Adrenal gland (tissue), 12 donors: Measurements from ENCODE around the gene ERC2. TPM values are rescaled to one million over a fixed set of nuclear protein-coding genes. Genes with fewer than 3 reads are reported as not detected.

ENCODE experiments used
- DNase-seq, 7 donors: peaks; one replicate each; pipeline ENCODE4 v3.0.0-alpha.2; 2019 to 2020
- H3K27ac ChIP-seq, 5 donors: fragments of 200-600 bp; sonication (generic) in 4 of 5; 1 replicate in 3 of 5; 2 replicates in 2 of 5; pipeline versions ENCODE4 v1.5.1 to v1.8.0; 2016 to 2020; ENCODE audit warnings: mild to moderate bottlenecking in 1 of 5
- H3K27me3 ChIP-seq: fragments of 200-600 bp; 2 replicates; pipeline ENCODE4 v1.8.0; 2021
- H3K36me3 ChIP-seq, 2 donors: fragments of 200-600 bp; replicated peaks in 1 of 2; 1 replicate in 1 of 2; 2 replicates in 1 of 2; pipeline versions ENCODE4 v1.5.1 to v1.8.0; 2018 to 2022
- H3K4me1 ChIP-seq, 2 donors: fragments of 200-600 bp; replicated peaks in 1 of 2; 1 replicate in 1 of 2; 2 replicates in 1 of 2; pipeline versions ENCODE4 v1.5.1 to v1.8.0; 2018 to 2021
- H3K4me3 ChIP-seq, 4 donors: fragments of 200-600 bp; sonication (generic) in 3 of 4; one replicate each; pipeline ENCODE4 v1.5.1; 2016 to 2018
- H3K9me3 ChIP-seq, 3 donors: fragments of 200-600 bp; sonication (generic) in 1 of 3; replicated peaks in 1 of 3; 1 replicate in 2 of 3; 2 replicates in 1 of 3; pipeline versions ENCODE4 v1.5.1 to v1.8.0; 2016 to 2021
- POLR2A ChIP-seq, 2 donors: fragments of 450-650 bp; IDR thresholded peaks; one replicate each; pipeline ENCODE4 v1.6.1; 2017; ENCODE audit warnings: antibody characterized with exemption in 2 of 2, mild to moderate bottlenecking in 2 of 2, moderate library complexity in 1 of 2
- WGBS, 4 donors: extraction: QIAGEN DNeasy Blood & Tissue Kit in 2 of 4; methylation state at CpG; one replicate each; pipeline versions ENCODE4 v1.1.5 to v1.1.7; 2013 to 2017; 5-methylcytosine and 5-hydroxymethylcytosine counted together
- intact Hi-C, 2 donors: fragments of 100-400 bp; cut with DNase I; formaldehyde crosslinking; loops; one replicate each; pipeline versions ENCODE4 v1.14.1 to v1.15.0; 2022 to 2023
- polyA plus RNA-seq, 3 donors: library from polyadenylated mRNA; stranded (reverse); fragments of 200-250 nt in 2 of 3; fragments of 350-450 nt in 1 of 3; fragmentation: Illumina TruSeq in 1 of 3; extraction: RNeasy Lipid Tissue Mini Kit (QIAGEN cat#74804) in 1 of 3; gene quantifications; one replicate each; pipeline ENCODE4 v1.2.3, GENCODE V29; 2013 to 2014
- total RNA-seq, 9 donors: library from RNA; depleted of rRNA in 4 of 9; stranded (reverse); fragments of >200 nt in 4 of 9; fragments of 120-200 nt in 1 of 9; fragmentation: NEBNext Ultra II Directional in 1 of 9; extraction: Animal tissue kit (Norgen Biotek cat#: 25700) in 1 of 9; gene quantifications; one replicate each; pipeline versions ENCODE4 v1.1.0 to v1.2.4, GENCODE V29; 2013 to 2023
- TF ChIP-seq, protein P1 (sequence below), 6 experiments: fragments of 450-650 bp in 4 of 6; fragments of 200-600 bp in 2 of 6; sonication (generic) in 1 of 6; IDR thresholded peaks; 1 replicate in 5 of 6; 2 replicates in 1 of 6; pipeline versions ENCODE4 v1.5.1 to v1.8.0; 2016 to 2021; ENCODE audit warnings: antibody characterized with exemption in 6 of 6, mild to moderate bottlenecking in 2 of 6, moderate library complexity in 1 of 6
- donor health status: healthy with polysubstance abuse.
- donor health status: Bipolar disorder and iron deficiency.
- donor health status: DM: yes; HTN: yes; CAD: no.
- donor health status: DM: no; HTN: no; CAD: no.
- donor health status: DM: no; HTN: no; CAD: no.
- donor health status: DM: yes; HTN: yes; CAD: no.

ERC2 gene
- total and polyA plus RNA-seq, 12 donors = 0.47 to 5.8 (median 1.5) TPM

GRCh38 chr3:56323986-56324420 lies 144.3 kb downstream of the ERC2 start:
- WGBS, 4 donors = 19 to 36% (median 26%) methylated on average over 2 of the region's 2 CpGs
- peak overlapping the region in 2 of 5 donors; percentile 21 to 30 for H3K27ac ChIP-seq
- no peaks in the 10 kb centered on the region for H3K36me3 ChIP-seq
- DNase-seq = peak; percentile 23 to 73 (median 54)
- TF ChIP-seq, protein P1, sequence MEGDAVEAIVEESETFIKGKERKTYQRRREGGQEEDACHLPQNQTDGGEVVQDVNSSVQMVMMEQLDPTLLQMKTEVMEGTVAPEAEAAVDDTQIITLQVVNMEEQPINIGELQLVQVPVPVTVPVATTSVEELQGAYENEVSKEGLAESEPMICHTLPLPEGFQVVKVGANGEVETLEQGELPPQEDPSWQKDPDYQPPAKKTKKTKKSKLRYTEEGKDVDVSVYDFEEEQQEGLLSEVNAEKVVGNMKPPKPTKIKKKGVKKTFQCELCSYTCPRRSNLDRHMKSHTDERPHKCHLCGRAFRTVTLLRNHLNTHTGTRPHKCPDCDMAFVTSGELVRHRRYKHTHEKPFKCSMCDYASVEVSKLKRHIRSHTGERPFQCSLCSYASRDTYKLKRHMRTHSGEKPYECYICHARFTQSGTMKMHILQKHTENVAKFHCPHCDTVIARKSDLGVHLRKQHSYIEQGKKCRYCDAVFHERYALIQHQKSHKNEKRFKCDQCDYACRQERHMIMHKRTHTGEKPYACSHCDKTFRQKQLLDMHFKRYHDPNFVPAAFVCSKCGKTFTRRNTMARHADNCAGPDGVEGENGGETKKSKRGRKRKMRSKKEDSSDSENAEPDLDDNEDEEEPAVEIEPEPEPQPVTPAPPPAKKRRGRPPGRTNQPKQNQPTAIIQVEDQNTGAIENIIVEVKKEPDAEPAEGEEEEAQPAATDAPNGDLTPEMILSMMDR (IDR thresholded peaks at IDR 0.05) = no peak
- TF ChIP-seq POLR2A (IDR thresholded peaks at IDR 0.05) = no peak
- H3K4me3 ChIP-seq = no peak overlapping the region
- H3K9me3 ChIP-seq = no peaks in the 10 kb centered on the region
- intact Hi-C loops = no loop called here
- no peaks in the 10 kb centered on the region for H3K27me3 ChIP-seq
- H3K4me1 ChIP-seq = no peaks in the 10 kb centered on the region

GRCh38 chr3:56322862-56323261 lies 145.4 kb downstream of the ERC2 start:
- H3K27ac ChIP-seq = no peak overlapping the region
- 77 to 97% (median 84%) methylated on average over 2 of the region's 2 CpGs for WGBS, 4 donors
- TF ChIP-seq, protein P1 (IDR thresholded peaks at IDR 0.05) = no peak
- TF ChIP-seq POLR2A (IDR thresholded peaks at IDR 0.05) = no peak

DNA sequence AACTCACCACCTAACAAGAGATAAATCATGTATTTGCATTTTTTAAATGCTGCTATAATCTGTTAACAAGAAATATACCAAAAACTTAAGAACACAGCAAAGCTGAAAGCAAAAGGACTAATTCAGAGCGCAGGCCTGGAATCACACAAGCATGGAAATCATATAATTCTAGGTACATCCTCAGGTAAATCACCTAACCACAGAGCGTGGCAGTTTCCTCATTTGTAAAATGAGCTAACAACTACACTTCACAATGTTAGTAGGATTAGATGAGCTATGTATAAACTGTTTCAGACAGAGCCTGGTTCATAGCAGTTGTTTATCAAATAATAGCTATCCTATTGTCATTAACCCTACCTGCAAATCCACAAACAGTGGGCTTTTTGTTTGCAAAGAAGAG lies 146.4 kb downstream of the ERC2 start:
- Histone ChIP-seq H3K36me3 (no peaks in the 10 kb centered on the region), H3K27me3 (no peaks in the 10 kb centered on the region), H3K4me3 (no peak overlapping the region), H3K9me3 (no peaks in the 10 kb centered on the region), H3K4me1 (no peaks in the 10 kb centered on the region), H3K27ac (no peak overlapping the region)
- DNase-seq = no peak
- TF ChIP-seq POLR2A (IDR thresholded peaks at IDR 0.05) = no peak
- TF ChIP-seq, protein P1 (IDR thresholded peaks at IDR 0.05) = no peak
- WGBS, 4 donors = 91 to 98% (median 93%) methylated on average over 2 of the region's 2 CpGs
- intact Hi-C loops = no loop called here

More at GRCh38 chr3:56322862-56323261, 145.4 kb downstream of the ERC2 start:
- intact Hi-C loops = no loop called here
- no peaks in the 10 kb centered on the region for H3K4me1 ChIP-seq
- no peaks in the 10 kb centered on the region for H3K36me3 ChIP-seq
- H3K4me3 ChIP-seq = no peak overlapping the region
- no peak for DNase-seq
- no peaks in the 10 kb centered on the region for H3K27me3 ChIP-seq
- H3K9me3 ChIP-seq = no peaks in the 10 kb centered on the region

- no peaks in the 10 kb centered on the region for H3K36me3 ChIP-seq
- TF ChIP-seq, protein P1 (IDR thresholded peaks at IDR 0.05) = no peak
- no peak for TF ChIP-seq POLR2A (IDR thresholded peaks at IDR 0.05)
- intact Hi-C loops = no loop called here
- H3K4me1 ChIP-seq = no peaks in the 10 kb centered on the region
- H3K4me3 ChIP-seq = no peak overlapping the region
- H3K27ac ChIP-seq = no peak overlapping the region
- 71 to 87% (median 82%) methylated on average over 1 of the region's 1 CpG for WGBS, 4 donors
- DNase-seq = no peak
- no peaks in the 10 kb centered on the region for H3K9me3 ChIP-seq
- no peaks in the 10 kb centered on the region for H3K27me3 ChIP-seq
Measured at GRCh38 chr3:56321383-56321782, 146.9 kb downstream of the ERC2 start.
